PC-3 (cell line): ENCODE measurements around the gene PCDH8. TPM values are rescaled to one million over a fixed set of nuclear protein-coding genes. Genes with fewer than 3 reads are reported as not detected.

Source experiments
- ATAC-seq: fragments of 200-7000 bp; cut with Tn5 transposase; 2 replicates; pipeline ENCODE4 v1.9.1; 2020; ENCODE audit warnings: mild to moderate bottlenecking, moderate library complexity
- BruUV-seq: library from RNA; stranded (reverse); fragments of 400-500 nt; replicated peaks from 2 replicates; lab custom pipeline; 2021; lab: Mats Ljungman, UMichigan
- CTCF ChIA-PET: fragments of 300-600 bp; sonication (Branson Sonifier 250); formaldehyde crosslinking; loops from one replicate; lab custom pipeline; 2022; ENCODE audit warnings: antibody characterized with exemption; lab: Charles Lee
- POLR2A ChIA-PET: fragments of 300-600 bp; sonication (Branson Sonifier 250); formaldehyde crosslinking; loops from one replicate; lab custom pipeline; 2022; ENCODE audit warnings: antibody characterized with exemption; ENCODE audit not compliant: unreplicated experiment; lab: Charles Lee
- DNase-seq: peaks from one replicate; pipeline ENCODE4 v3.0.0-alpha.2; 2015
- H2AFZ ChIP-seq: fragments of 300-600 bp; sonication (generic); 2 replicates; pipeline ENCODE4 v1.6.0; 2016; ENCODE audit warnings: antibody characterized with exemption, low read length
- H3F3A ChIP-seq: fragments of 300-600 bp; sonication (generic); one replicate; pipeline ENCODE4 v1.6.0; 2017; ENCODE audit warnings: antibody characterized with exemption, low read length, control low read depth, mild to moderate bottlenecking; ENCODE audit not compliant: unreplicated experiment
- H3K27ac ChIP-seq: fragments of 300-600 bp; sonication (generic); 2 replicates; pipeline ENCODE4 v1.5.1; 2016; ENCODE audit warnings: mild to moderate bottlenecking, low read length
- H3K27me3 ChIP-seq: fragments of 300-600 bp; sonication (generic); 2 replicates; pipeline ENCODE4 v1.6.1; 2016; ENCODE audit warnings: low read length, mixed read lengths
- H3K36me3 ChIP-seq: fragments of 300-600 bp; sonication (generic); 2 replicates; pipeline ENCODE4 v1.6.1; 2016; ENCODE audit warnings: low read depth, mixed run types, low read length, mixed read lengths
- H3K4me1 ChIP-seq: fragments of 300-600 bp; sonication (generic); 2 replicates; pipeline ENCODE4 v1.5.1; 2016; ENCODE audit warnings: low read length; ENCODE audit not compliant: insufficient read depth
- H3K4me2 ChIP-seq: fragments of 300-600 bp; sonication (generic); 2 replicates; pipeline ENCODE4 v1.6.0; 2016; ENCODE audit warnings: low read length
- H3K4me3 ChIP-seq: fragments of 300-600 bp; sonication (generic); 2 replicates; pipeline ENCODE4 v1.5.1; 2016; ENCODE audit warnings: mild to moderate bottlenecking, low read length, mixed read lengths
- H3K79me2 ChIP-seq: fragments of 300-600 bp; sonication (generic); 2 replicates; pipeline ENCODE4 v1.6.1; 2017; ENCODE audit warnings: low read length, mixed read lengths
- H3K9ac ChIP-seq: fragments of 300-600 bp; sonication (generic); 2 replicates; pipeline ENCODE4 v1.6.0; 2016; ENCODE audit warnings: mild to moderate bottlenecking, low read length
- H3K9me2 ChIP-seq: fragments of 300-600 bp; sonication (generic); replicated peaks from 2 replicates; pipeline ENCODE4 v1.6.1; 2016; ENCODE audit warnings: mixed run types, low read length, mixed read lengths
- H3K9me3 ChIP-seq: fragments of 300-600 bp; sonication (generic); 2 replicates; pipeline ENCODE4 v1.6.1; 2016; ENCODE audit warnings: low read length, mixed read lengths
- H4K20me1 ChIP-seq: fragments of 300-600 bp; sonication (generic); 2 replicates; pipeline ENCODE4 v1.6.1; 2016; ENCODE audit warnings: low read length, mixed read lengths
- CTCF ChIP-seq: fragments of 300-600 bp; sonication (generic); conservative IDR thresholded peaks from 2 replicates; pipeline ENCODE4 v1.5.1; 2017; ENCODE audit warnings: antibody characterized with exemption, low read depth, mild to moderate bottlenecking, low read length
- EZH2 ChIP-seq: fragments of 300-600 bp; sonication (generic); IDR thresholded peaks from one replicate; pipeline ENCODE4 v1.6.1; 2017; ENCODE audit warnings: antibody characterized with exemption, mild to moderate bottlenecking, low read length; ENCODE audit not compliant: unreplicated experiment
- EZH2phosphoT487 ChIP-seq: fragments of 300-600 bp; sonication (generic); IDR thresholded peaks from 2 replicates; pipeline ENCODE4 v1.6.1; 2018; ENCODE audit warnings: mild to moderate bottlenecking, antibody characterized with exemption, low read length, borderline replicate concordance
- intact Hi-C: fragments of 100-400 bp; cut with micrococcal nuclease; formaldehyde crosslinking; loops from 2 replicates; pipeline ENCODE4 v1.9.0; 2023
- total RNA-seq: library from RNA; depleted of rRNA; stranded (reverse); fragments of >200 nt; gene quantifications from 2 replicates; pipeline ENCODE4 v1.2.3, GENCODE V29; 2014

PCDH8 gene
- total RNA-seq, 1 experiment from 2014 or later: not detected

GRCh38 chr13:52869050-52869449 is 20.6 kb upstream of the PCDH8 start:
- Histone ChIP-seq H3F3A (no peaks in the 10 kb centered on the region), H3K4me1 (no peaks in the 10 kb centered on the region), H3K9me3 (no peaks in the 10 kb centered on the region), H2AFZ (no peak overlapping the region), H3K9me2 (no peaks in the 10 kb centered on the region), H3K9ac (no peak overlapping the region), H3K36me3 (no peaks in the 10 kb centered on the region), H3K79me2 (no peaks in the 10 kb centered on the region), H4K20me1 (no peaks in the 10 kb centered on the region), H3K4me2 (no peak overlapping the region), H3K27ac (no peak overlapping the region), H3K4me3 (no peak overlapping the region), H3K27me3 (no peaks in the 10 kb centered on the region)
- no TSS peak for BruUV-seq
- ATAC-seq: no peak
- ChIA-PET POLR2A (no interaction called here), CTCF (no interaction called here)
- DNase-seq: no peak
- TF ChIP-seq EZH2phosphoT487: no peak
- TF ChIP-seq EZH2: no peak
- intact Hi-C loops: no loop called here

- Histone ChIP-seq H3K9me2 (no peaks in the 10 kb centered on the region), H3K9me3 (no peaks in the 10 kb centered on the region), H4K20me1 (no peaks in the 10 kb centered on the region), H3K27me3 (no peaks in the 10 kb centered on the region), H3K79me2 (no peaks in the 10 kb centered on the region), H3F3A (no peaks in the 10 kb centered on the region), H3K36me3 (no peaks in the 10 kb centered on the region), H3K4me1 (no peaks in the 10 kb centered on the region), H3K4me3 (no peak overlapping the region), H2AFZ (no peak overlapping the region), H3K27ac (no peak overlapping the region), H3K4me2 (no peak overlapping the region), H3K9ac (no peak overlapping the region)
- intact Hi-C loops: no loop called here
- POLR2A ChIA-PET: no interaction called here
- no peak for ATAC-seq
- TF ChIP-seq EZH2: no peak
- TF ChIP-seq CTCF: no peak
- TF ChIP-seq EZH2phosphoT487: no peak
- no TSS peak for BruUV-seq
- no peak for DNase-seq
- CTCF ChIA-PET: no interaction called here
Measured at GRCh38 chr13:52868190-52868589, 19.8 kb upstream of the PCDH8 start.

- ATAC-seq: no peak
- H3K9me2 ChIP-seq: no peaks in the 10 kb centered on the region
- H3K36me3 ChIP-seq: no peaks in the 10 kb centered on the region; the same call in 1 of the 2 replicates
- no TSS peak for BruUV-seq
- no peak for DNase-seq
- ChIA-PET CTCF (no interaction called here), POLR2A (no interaction called here)
- no peak overlapping the region for H3K4me2 ChIP-seq
- no peak overlapping the region for H3K9ac ChIP-seq
- no peaks in the 10 kb centered on the region for H3K9me3 ChIP-seq
- intact Hi-C loops: no loop called here
- no peaks in the 10 kb centered on the region for H3F3A ChIP-seq
- H2AFZ ChIP-seq: no peak overlapping the region
- no peaks in the 10 kb centered on the region for H3K79me2 ChIP-seq
- H4K20me1 ChIP-seq: no peaks in the 10 kb centered on the region
- TF ChIP-seq CTCF: no peak
- no peaks in the 10 kb centered on the region for H3K27me3 ChIP-seq
- H3K4me3 ChIP-seq: no peak overlapping the region
- H3K27ac ChIP-seq: no peak overlapping the region
- no peaks in the 10 kb centered on the region for H3K4me1 ChIP-seq
Measured at GRCh38 chr13:52864941-52865340, 16.5 kb upstream of the PCDH8 start.
